Measurements from ENCODE around the gene ARHGEF26.

Gene ARHGEF26

DNA sequence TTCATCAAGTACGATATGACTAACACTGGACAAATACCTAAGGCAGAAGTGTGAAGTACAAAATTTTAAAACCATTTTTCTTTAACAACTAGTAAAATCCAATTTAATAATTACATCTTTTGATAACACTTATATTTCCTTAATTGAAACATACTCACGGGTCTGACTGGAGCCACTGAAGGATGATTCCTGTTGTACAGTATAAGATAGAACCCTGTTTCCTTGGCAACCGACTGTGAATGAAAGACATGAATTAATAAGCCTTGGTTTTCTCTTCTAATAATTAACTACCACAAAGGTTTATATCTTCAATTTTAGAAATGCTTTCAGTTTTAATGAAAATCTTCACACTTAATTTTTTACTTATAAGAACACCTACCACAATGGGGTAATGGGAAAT, 183.7 kb downstream of the ARHGEF26 start:
- TF ChIP-seq, protein P1, sequence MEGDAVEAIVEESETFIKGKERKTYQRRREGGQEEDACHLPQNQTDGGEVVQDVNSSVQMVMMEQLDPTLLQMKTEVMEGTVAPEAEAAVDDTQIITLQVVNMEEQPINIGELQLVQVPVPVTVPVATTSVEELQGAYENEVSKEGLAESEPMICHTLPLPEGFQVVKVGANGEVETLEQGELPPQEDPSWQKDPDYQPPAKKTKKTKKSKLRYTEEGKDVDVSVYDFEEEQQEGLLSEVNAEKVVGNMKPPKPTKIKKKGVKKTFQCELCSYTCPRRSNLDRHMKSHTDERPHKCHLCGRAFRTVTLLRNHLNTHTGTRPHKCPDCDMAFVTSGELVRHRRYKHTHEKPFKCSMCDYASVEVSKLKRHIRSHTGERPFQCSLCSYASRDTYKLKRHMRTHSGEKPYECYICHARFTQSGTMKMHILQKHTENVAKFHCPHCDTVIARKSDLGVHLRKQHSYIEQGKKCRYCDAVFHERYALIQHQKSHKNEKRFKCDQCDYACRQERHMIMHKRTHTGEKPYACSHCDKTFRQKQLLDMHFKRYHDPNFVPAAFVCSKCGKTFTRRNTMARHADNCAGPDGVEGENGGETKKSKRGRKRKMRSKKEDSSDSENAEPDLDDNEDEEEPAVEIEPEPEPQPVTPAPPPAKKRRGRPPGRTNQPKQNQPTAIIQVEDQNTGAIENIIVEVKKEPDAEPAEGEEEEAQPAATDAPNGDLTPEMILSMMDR (IDR thresholded peaks at IDR 0.05; ENCODE audit: control insufficient read depth, insufficient read depth, low read depth, low read length, missing control alignments), result no peak
- no peak overlapping the region for H3K4me3 ChIP-seq (ENCODE audit: control insufficient read depth, low read depth, low read length)
- no peak for DNase-seq (ENCODE audit: low read depth)

DNA sequence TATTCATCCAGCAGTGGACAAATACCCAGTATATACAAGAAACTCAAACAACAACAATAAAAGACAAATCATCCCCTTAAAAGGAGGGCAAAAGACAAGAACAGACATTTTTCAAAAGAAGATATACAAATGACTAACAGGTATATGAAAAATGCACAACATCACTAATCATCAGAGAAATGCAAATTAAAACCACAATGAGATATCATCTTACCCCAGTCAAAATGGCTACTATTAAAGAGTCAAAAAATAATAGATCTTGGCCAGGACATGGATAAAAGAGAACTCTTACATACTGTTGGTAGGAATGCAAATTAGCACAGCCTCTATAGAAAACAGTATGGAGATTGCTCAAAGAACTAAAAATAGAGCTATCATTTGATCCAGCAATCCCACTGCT, 186.2 kb downstream of the ARHGEF26 start:
- TF ChIP-seq, protein P1 (IDR thresholded peaks at IDR 0.05; ENCODE audit: control insufficient read depth, insufficient read depth, low read depth, low read length, missing control alignments), result no peak

More for the DNA sequence above, 186.2 kb downstream of the ARHGEF26 start:
- DNase-seq (ENCODE audit: low read depth), result no peak
- no peak overlapping the region for H3K4me3 ChIP-seq (ENCODE audit: control insufficient read depth, low read depth, low read length)

Measured in AG09309 (cell line).